ENCODE results near the gene USP36.
"Not testable (repeated sequence)": the region's sequence is repeated elsewhere in the genome, so short reads cannot be mapped to it uniquely, and the experiment has no call there.

The USP36 gene

DNA sequence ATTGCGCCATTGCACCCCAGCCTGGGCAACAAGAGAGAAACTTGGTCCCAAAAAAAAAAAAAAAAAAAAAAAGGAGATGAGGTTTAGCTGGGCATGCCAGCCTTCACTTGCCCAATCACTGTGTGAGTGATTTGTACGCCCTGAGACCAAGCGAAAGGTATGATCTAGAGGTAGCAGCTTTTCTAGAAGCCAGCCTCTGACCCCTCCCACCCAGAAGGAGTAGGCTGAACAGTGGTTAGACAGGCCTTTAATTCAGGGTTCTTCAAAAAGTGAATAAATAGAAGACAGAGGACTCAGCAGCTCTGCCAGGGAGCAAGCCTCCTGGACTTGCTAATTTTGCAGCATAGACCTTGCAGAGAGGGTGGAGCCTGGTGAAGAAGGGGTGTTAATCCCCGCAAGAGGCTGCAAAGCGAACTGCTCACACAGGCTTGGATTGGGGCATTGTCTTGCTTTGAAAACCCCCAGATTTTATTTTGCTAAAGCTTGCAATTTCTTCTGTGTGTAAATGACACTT, 51.4 kb downstream of the USP36 start:
- DNase-seq = no peak

DNA sequence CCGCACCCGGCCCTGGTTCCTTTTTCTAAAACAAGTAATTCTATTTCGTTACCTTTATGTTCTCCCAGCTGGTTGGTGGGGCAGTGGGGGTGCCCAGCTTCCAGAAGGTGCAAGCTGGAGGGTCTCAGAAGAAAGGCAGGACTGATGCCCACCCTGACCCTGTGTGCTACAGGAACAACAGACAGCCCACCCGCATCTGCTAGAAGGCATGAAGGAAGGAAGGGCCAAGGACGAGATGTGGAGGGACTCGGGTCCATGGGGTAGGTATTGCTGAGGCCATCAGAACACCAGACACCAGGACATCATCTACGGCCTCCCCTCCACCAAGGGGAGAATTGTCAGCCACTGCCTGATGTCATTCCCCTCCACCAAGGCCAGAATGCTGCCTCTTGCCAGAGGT, 52.2 kb downstream of the USP36 start:
- no peak for DNase-seq

DNA sequence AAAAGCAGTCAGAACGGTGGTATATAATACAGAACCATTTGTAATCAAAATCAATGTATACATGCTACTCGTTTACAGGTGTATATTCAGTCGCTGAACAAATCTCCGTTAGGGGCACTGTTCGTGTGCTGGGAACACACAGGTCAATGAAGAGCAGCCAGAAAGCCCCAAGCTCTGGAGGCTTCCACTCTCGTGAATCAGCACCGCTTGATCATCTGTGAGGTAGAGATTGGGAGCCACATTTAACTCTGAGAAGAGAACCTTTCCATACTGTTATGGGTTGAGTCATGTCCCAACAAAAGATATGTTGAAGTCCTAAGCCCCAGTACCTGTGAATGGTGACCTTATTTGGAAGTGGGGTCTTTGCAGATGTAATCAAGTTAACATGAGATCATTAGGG, 53.2 kb downstream of the USP36 start:
- DNase-seq = no peak

DNA sequence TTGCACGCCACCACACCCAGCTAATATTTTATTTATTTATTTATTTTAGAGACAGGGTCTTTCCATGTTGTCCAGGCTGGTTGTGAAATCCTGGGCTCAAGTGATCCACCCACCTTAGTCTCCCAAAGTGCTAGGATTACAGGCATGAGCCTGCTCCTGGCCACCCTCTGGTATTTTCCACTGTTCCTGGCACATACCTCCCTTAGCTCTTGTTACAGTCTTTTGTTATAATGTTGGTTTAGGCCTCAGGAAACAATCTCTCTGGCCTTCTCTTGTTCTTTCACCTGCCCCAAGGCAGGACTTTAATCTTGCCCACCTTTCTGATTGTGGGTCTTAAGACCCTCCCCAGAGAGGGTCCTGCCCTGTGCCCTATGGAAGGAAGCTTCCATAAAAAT, 55.0 kb downstream of the USP36 start:
- no peak for DNase-seq

DNA sequence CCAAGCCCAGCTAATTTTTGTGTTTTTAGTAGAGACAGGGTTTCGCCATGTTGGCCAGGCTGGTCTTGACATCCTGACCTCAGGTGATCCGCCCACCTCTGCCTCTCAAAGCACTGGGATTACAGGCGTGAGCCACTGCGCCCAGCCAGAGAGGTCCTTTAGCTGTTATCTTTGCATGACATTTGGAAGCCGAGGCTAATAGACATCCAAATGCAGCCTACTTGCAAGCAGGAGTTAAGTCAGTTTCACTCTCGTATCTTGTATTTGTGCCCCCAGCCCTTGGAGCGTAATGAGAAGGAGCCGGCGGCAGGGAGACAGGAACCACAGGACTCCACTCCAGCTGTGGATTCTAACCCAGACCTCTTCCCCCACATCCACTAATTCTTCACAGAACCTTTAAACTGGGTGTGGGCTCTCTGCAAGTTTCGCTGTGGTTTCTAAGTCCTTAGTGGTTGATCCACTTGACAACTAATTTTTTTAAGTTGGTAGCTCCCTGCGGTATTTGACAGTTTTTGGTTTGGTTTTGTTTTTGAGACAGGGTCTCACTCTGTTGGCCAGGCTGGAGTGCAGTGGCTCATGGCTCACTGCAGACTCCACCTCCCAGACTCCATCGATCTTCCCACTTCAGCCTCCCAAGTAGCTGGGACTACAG, 55.5 kb downstream of the USP36 start:
- no peak for DNase-seq

DNA sequence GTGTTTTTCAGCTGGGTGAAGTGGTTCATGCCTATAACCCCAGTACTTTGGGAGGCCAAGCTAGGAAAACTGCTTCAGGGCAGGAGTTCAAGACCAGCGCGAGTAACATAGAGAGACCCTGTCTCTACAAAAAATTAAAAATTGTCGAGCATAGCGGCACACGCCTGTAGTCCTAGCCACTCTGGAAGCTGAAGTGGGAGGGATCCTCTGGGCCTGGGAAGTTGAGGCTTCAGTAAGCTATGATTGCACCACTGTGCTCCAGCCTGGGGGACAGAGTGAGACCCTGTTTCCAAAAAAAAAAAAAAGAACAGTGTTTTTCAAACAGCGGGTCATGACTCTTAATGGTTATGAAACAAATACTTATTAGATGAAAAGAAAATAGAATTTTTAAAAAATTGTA, 56.3 kb downstream of the USP36 start:
- DNase-seq = no peak

DNA sequence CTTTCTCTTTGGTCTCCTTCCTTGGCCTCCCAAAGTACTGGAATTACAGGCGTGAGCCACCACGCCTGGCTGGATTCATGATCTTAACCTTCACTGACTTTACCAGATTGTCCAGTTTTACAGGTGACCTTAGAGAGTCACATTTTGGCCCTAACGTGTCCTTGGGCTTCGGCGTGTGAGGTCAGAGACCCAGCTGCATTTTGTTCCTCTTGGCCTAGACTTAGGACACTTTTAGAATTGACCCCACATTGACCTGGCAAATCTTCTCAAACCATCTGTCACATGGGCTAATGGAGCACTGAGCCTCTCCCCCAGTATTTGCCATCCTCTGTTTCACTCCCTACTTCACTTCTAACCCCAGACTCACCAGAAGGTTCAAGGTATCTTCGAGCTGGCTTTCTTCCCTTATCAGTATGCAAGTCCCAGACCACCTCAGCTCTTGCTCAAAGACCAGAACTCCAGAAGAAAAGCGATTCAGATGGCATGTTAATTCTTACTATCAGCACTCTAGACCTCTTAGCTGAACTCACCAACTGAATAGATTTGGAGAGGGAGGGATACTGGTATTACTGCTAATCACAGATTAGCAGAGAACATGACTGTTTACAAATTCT, 56.8 kb downstream of the USP36 start:
- no peak for DNase-seq

DNA sequence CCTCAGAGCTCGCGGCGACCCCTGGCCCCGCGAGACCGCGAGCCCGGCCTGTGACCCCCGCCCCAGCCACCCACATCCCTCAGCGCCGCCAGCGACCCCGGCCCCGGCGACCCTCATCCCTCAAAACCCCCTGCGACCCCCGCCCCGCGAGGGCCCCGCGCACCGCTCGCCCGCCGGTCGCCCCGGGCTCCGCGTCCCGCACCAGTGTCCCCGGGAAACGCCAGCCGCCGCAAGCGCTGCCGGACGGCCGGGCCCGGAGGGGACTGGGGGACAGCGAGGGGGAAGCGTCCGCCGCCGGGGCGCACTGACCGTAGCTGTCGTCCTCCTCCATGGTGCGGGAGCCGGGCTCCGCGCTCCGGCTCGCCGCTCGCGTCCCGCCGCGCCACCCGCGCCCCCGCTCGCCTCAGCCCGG, 58.7 kb downstream of the USP36 start, which contains the start of gene CYTH1:
Gene CYTH1, minus strand, starts transcription at position 381 of the 412 bp plus-strand sequence. Its CDS starts 50 bp downstream, at position 331.
- DNase-seq = no peak

DNA sequence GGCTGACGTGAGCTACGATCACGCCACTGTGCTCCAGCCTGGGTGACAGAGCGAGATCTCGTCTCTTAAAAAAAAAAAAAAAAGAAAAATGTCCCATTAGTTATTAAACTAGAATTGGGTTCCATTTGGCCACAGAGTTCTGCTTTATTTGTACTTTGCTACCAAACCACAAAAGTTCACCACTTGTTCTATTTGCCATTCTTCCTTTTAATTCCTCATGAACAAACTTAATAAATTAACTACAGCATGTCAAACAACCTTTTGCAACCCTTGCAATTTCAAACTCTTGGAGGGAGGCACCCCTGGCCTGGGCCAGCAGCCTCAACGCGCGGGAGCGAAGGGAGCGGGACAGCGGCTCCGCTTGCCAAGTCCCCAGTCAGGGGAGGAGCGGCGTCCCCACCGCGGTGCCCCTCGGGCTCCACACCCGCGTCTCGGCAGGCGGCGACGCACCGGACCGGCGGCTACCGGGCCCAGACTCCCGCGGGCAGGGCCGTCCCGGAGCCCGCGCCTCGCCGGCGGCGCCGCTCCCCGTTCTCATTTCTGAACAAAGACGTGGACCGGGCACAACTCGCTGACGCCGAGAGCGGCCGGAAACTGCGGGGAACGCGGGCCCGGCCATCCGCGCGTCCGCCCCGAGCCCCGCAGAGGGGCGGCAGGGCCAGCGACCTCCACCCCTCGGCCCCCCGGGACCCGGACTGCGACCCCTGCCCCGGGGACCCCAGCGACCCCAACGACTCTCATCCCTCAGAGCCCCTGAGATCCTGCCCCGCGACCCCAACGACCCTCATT, 59.3 kb downstream of the USP36 start:
- peak in 1 of 2 experiments; percentile 60 for DNase-seq

DNA sequence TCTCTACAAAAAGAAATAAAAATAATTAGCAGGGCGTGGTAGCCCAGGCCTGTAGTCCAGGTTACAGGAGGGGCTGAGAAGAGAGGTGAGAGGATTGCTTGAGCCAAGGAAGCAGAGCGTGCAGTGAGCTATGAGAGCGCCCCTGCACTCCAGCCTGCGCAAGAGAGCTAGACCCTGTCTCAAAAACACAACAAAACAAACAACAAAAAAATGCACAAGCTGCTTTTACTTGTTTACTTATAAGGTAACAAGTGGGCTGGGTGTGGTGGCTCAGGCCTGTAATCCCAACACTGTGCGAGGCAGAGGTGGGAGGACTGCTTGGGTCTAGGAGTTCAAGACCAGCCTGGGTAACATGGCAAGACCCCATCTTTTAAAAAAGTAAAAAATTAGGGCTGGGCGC, 60.3 kb downstream of the USP36 start:
- no peak for DNase-seq

DNA sequence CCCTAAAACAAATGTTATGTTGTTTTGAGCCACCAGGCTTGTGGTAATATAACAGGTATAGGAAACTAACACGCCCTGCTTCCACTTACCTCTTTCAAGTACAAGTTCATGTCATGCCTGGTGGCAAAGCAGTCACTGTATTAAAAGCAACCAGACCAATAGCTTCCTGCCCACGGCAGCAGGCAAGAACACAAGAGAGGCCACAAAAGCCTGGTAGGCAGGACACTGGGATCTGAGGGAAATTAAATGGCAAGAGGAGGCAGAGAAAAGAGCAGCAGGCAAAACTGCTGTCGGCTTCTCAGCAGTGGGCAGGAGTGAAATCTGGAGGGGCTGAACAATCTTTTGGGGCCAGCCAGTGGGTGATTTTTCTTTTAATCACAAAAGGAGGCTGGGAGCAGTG, 60.8 kb downstream of the USP36 start:
- DNase-seq = peak in 1 of 2 experiments; percentile 57

DNA sequence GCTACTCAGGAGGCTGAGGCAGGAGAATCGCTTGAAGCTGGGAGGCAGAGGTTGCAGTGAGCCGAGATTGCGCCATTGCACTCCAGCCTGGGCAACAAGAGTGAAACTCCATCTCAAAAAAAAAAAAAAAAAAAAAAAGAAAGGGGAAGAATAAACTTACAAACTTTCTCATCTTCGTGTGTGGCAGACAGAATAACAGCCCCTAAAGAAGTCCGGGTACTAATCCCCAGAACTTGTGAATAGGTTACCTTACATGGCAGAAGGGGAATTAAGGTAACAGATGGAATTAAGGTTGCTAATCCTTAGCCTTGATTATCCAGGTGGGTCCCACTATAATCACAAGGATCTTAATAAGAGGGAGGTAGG, 61.3 kb downstream of the USP36 start:
- DNase-seq = not testable (repeated sequence)

DNA sequence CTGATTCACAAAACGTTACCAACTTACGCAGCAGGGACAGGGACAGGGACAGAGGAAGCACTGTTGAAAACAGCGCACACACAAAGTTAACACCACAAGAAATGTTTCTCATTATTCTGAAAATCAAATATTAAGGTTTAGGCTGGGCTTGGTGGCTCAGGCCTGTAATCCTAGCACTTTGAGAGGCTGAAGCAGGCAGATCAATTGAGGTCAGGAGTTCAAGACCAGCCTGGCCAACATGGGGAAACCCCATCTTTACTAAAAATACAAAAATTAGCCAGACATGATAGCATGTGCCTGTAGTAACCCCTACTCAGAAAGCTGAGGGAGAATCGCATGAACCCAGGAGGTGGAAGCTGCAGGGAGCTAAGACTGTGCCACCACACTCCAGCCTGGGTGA, 62.7 kb downstream of the USP36 start:
- DNase-seq = peak in 1 of 2 experiments; percentile 47

DNA sequence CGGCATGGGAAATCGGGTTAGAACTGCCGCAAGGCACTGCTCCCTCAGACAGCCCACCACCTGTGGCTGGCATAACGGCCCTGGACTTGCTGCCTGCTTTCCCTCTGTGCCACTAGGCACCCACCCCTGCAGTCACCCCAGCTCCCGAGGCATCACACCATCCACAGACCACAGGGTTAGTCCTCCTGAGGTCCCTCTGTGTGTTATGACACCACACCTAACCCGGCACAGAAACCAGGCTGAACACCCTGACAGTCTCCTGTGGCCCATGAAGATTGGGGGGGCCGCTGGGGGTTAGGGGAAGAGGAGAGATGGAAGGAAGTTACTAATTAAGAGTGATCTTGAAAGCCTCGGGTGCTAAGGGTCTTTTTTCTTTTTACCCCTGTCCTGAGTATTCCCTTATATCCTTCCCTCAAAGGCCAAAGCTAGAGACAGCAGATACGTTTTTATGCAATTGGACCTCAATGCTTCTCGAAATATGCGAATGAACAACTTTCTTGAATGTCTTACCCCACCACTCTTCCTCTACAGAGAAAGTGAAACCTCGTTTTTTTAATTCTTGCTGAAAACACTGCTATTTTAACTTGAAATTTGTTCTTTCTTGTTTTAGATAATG, 65.5 kb downstream of the USP36 start:
- peak; percentile 75 to 80 for DNase-seq

DNA sequence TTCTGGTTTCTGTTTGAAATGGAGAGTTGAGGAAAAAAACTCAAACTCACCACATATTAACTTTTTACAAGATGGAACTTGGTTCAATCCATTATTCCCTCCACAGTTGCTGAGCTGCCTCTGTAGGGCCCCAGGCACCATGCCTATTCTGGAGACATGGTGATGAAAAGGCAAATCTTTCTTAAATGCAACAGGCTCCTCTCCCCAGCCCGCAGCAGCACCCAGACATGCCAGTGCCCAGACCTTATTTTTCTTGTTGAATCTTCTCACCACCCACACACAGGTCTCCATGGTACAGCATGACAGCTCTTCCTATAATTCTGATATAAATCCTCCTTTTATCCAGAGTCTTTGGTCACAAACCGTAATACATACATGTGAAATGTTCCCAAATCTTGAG, 66.2 kb downstream of the USP36 start:
- peak in 1 of 2 experiments; percentile 47 for DNase-seq

DNA sequence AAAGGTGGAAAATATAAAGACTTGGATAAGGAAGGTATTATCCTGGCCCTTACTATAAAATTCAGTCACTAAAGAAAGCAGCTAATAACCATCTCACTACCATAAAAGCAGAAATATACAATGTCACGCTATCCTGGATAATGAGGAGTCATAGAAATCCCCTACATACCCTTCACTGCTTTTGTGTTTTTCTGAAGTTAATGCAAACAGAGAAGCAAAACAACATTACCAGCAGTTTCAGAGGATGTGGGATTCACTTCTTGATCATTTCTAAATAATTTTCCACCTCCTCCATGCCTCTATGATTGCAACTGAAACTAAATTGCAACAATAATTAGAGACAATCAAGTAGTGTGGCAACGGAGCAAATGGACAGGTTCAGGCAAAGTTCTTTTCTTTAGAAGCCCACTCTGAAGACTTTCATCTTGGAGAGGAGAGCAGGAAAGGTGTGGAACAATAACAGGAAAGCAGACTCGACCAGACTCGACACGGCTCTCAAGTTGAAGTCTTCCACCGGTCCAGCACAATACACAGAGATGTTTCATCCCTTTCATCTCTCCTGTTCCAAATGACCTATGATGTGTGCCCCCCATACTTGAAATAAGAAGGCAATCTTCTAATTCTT, 68.7 kb downstream of the USP36 start:
- DNase-seq = no peak

DNA sequence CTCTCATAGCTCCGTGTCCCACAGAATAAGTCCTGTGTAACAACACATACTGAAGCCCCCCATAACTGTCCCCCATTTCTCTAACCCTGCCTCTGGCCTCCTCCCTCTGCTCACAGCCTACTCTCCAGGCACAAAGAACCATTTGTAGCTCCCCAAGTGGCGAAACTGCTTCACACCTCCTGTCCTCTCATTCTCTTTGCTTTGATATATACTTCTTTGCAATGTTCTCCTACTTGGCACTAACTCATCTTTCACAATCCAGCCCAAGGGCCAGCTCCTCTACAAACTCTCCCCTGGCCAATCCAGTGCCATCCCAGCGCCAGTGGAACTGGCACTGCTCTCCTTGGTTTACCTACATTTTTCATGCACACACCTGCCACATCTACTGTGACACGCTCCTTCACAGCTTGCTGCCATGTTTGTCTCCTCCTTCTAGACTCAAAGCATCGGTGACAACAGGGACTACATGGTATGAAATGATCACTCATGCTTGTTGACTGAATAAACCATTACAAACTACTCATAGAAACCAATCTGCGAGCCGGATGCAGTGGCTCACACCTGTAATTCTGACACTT, 71.3 kb downstream of the USP36 start:
- DNase-seq = no peak

DNA sequence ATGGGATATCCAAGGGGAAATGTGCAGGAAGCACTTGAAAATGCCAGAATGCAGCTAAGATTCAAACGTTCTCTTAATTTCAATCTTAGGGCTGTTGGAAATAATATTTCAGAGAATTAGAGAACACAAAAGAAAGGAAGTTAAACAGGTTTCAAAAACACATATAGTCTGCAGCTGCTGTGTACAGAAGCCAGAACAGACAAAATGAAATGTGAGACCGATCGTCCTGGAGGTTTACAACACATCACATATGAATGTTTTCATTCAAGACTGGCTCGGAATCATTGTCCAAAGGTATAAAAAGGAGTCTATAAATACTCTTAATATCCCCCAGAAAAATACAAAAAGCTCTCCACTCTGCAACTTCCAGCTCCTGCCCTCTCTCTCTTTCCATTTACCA, 72.8 kb downstream of the USP36 start:
- no peak for DNase-seq

DNA sequence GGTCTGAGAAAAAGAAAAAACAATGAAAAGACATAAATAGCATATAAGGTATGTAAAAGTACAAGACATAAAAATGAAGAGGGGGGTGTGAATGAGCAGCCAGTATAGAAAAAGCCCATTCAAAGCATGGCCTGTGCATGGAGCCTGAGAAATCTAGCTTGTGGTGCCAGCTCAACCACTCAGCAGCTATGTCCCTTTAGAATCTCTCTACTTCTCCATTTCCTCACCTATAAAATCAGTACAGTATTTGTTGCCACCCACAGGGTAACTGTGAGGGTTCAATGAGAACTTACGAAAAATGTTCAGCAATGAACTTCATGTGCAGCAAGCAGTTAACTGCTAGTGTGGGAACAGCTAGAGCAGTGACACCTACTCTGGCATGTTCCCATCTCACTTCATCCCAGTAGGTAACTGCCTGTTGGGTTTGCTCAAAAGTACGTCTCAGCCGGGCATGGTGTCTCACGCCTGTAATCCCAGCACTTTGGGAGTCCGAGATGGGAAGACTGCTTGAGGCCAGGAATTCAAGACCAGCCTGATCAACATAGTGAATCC, 73.8 kb downstream of the USP36 start:
- no peak for DNase-seq

DNA sequence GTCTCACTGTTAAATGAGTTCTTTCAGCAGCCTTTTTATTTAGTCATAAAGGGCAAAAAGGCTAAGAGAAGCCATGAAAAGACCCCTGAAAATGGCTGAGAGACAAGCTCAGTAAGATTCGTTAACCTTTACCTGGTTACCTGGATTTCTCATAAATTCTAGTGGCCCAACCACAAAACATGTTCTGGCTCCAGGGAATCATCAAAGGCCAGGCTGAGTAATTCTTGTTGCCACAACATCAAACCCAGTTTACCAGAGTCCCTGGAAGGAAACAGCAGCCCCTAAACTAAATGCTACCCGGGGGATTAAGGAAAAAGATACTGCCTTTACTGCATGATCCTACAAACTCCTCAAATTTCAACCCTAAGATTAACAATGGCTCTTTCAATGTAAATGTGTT, 74.4 kb downstream of the USP36 start:
- DNase-seq = no peak

DNA sequence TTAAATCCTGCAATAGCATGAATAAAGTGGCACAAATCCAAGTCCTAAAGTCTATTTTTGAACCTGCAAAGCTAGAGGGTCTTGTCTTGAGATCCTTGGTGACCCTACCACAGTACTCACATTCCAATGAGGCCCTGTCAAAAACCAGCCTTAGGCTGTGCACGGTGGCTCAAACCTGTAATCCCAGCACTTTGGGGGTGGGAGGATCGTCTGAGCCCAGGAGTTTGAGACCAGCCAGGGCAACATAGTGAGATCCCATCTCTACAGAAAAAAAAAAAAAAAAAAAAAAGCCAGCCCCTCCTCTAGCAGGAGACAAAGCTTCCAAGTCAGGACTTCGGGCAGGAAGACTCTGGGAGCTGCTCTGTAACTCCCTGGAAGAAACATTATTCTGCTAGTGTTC, 74.8 kb downstream of the USP36 start:
- no peak for DNase-seq

DNA sequence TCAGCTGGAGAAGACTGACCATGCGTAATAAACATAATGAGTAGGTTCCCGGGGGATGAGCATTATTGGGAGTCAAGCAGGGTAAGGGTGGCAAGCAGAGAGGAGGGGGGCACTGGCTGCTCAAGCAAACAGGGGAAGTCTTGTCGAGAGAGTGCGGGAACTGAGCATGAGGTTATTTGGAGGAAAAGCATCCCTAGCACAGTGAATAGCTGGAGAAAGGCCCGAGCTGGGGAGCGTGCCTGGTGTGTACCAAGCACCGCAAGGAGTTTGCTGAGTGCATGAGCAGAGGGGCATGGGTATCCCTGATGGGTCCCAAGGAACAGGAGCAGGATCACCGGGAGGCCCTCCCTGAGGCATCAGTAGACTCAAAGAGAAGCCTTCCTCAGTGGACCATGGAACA, 75.7 kb downstream of the USP36 start:
- DNase-seq = no peak

Measured in activated CD4-positive, alpha-beta T cell treated with anti-CD3 and anti-CD28 coated beads, Interleukin-2, amount 50 U/mL, for 48 hours (primary cell).